ENCODE data around the gene CD69. TPM values are rescaled to one million over a fixed set of nuclear protein-coding genes. Genes with fewer than 3 reads are reported as not detected.

The CD69 gene
- total RNA-seq, 2 experiments from 2014 or later: 631 to 659 TPM

GRCh38 chr12:9793779-9794395 is 33.2 kb upstream of the CD69 start:
- no peak overlapping the region for H3K27ac ChIP-seq (ENCODE audit: low read depth in 1 of 2, low read length in 2 of 2)
- H3K9me3 ChIP-seq (ENCODE audit: control insufficient read depth in 1 of 2, insufficient read depth in 1 of 2, low read length in 2 of 2): no peaks in the 10 kb centered on the region
- H3K27me3 Mint-ChIP-seq: no peaks in the 10 kb centered on the region
- POLR2A ChIA-PET: interaction anchor here (1.1 to 7.3 kb wide), 5 partner anchors 21 to 147 kb away, joined by 3 to 253 read pairs (median 7); partner anchors contain the start of gene CD69
- H3K36me3 Mint-ChIP-seq (ENCODE audit: low read depth): no peaks in the 10 kb centered on the region
- H3K4me1 ChIP-seq (ENCODE audit: insufficient read depth, low read length): peaks cover 19% of the 10 kb centered on the region
- DNase-seq (peak in 3 of 14 experiments; percentile 40 to 68 (median 51)), ATAC-seq (ENCODE audit: poor library complexity) (peak; percentile 22)
- H3K4me3 Mint-ChIP-seq: peak overlapping the region; percentile 65
- no peaks in the 10 kb centered on the region for H3K27me3 ChIP-seq (ENCODE audit: control insufficient read depth in 1 of 2, insufficient read depth in 2 of 2, low read length in 2 of 2)
- CTCF ChIA-PET: interaction anchor here (1.2 to 10.4 kb wide), 2 partner anchors 20 to 40 kb away, joined by 4 to 185 read pairs; no protein-coding TSS in a partner anchor
- H3K4me3 ChIP-seq (ENCODE audit: low read length): no peak overlapping the region
- H3K4me1 Mint-ChIP-seq (ENCODE audit: low read depth): peaks cover 58% of the 10 kb centered on the region
- TF ChIP-seq CTCF (IDR thresholded peaks at IDR 0.05): no peak
- H3K9me3 Mint-ChIP-seq: no peaks in the 10 kb centered on the region
- intact Hi-C loops (cut with DNase I, micrococcal nuclease): loop anchor here in 1 of 2 experiments (2.0 kb wide), 1 partner anchor 15 kb away; no protein-coding TSS in a partner anchor
- no peaks in the 10 kb centered on the region for H3K36me3 ChIP-seq (ENCODE audit: insufficient read depth, low read length)
- H3K27ac Mint-ChIP-seq: peak overlapping the region; percentile 38

- ATAC-seq (ENCODE audit: poor library complexity): no peak
- H3K27me3 Mint-ChIP-seq: no peaks in the 10 kb centered on the region
- Histone ChIP-seq H3K4me1 (ENCODE audit: insufficient read depth, low read length) (peaks cover 18% of the 10 kb centered on the region), H3K9me3 (ENCODE audit: control insufficient read depth in 1 of 2, insufficient read depth in 1 of 2, low read length in 2 of 2) (no peaks in the 10 kb centered on the region), H3K27ac (ENCODE audit: low read depth in 1 of 2, low read length in 2 of 2) (no peak overlapping the region), H3K27me3 (ENCODE audit: control insufficient read depth in 1 of 2, insufficient read depth in 2 of 2, low read length in 2 of 2) (no peaks in the 10 kb centered on the region), H3K4me3 (ENCODE audit: low read length) (no peak overlapping the region), H3K36me3 (ENCODE audit: insufficient read depth, low read length) (no peaks in the 10 kb centered on the region)
- H3K9me3 Mint-ChIP-seq: no peaks in the 10 kb centered on the region
- H3K4me3 Mint-ChIP-seq: no peak overlapping the region
- POLR2A ChIA-PET: interaction anchor here (0.9 to 1.7 kb wide), 3 partner anchors 32 to 46 kb away, joined by 4 to 8 read pairs (median 4); partner anchors contain the start of gene CD69
- DNase-seq: no peak
- H3K27ac Mint-ChIP-seq: no peak overlapping the region
- CTCF ChIA-PET: interaction anchor here (1.0 to 1.7 kb wide), 2 partner anchors 21 to 42 kb away, joined by 3 to 8 read pairs; no protein-coding TSS in a partner anchor
- no peaks in the 10 kb centered on the region for H3K36me3 Mint-ChIP-seq (ENCODE audit: low read depth)
- intact Hi-C loops (cut with DNase I, micrococcal nuclease): loop anchor here in 1 of 2 experiments (2.0 kb wide), 1 partner anchor 14 kb away; no protein-coding TSS in a partner anchor
- no peak for TF ChIP-seq CTCF (IDR thresholded peaks at IDR 0.05)
- H3K4me1 Mint-ChIP-seq (ENCODE audit: low read depth): peaks cover 56% of the 10 kb centered on the region
Measured at GRCh38 chr12:9792961-9793617, 32.4 kb upstream of the CD69 start.

- intact Hi-C loops (cut with DNase I, micrococcal nuclease): loop anchor here in 1 of 2 experiments (2.0 kb wide), 1 partner anchor 14 kb away; no protein-coding TSS in a partner anchor
- Mint-ChIP-seq H3K27ac (no peak overlapping the region), H3K27me3 (no peaks in the 10 kb centered on the region), H3K4me3 (no peak overlapping the region), H3K9me3 (no peaks in the 10 kb centered on the region), H3K36me3 (ENCODE audit: low read depth) (no peaks in the 10 kb centered on the region), H3K4me1 (ENCODE audit: low read depth) (peaks cover 50% of the 10 kb centered on the region)
- ChIA-PET CTCF (interaction anchor here (1.0 to 1.7 kb wide), 2 partner anchors 22 to 42 kb away, joined by 3 to 8 read pairs; no protein-coding TSS in a partner anchor), POLR2A (interaction anchor here (0.9 to 1.7 kb wide), 3 partner anchors 31 to 45 kb away, joined by 4 to 8 read pairs (median 4); partner anchors contain the start of gene CD69)
- Histone ChIP-seq H3K4me1 (ENCODE audit: insufficient read depth, low read length) (peaks cover 15% of the 10 kb centered on the region), H3K27ac (ENCODE audit: low read depth in 1 of 2, low read length in 2 of 2) (no peak overlapping the region), H3K9me3 (ENCODE audit: control insufficient read depth in 1 of 2, insufficient read depth in 1 of 2, low read length in 2 of 2) (no peaks in the 10 kb centered on the region), H3K36me3 (ENCODE audit: insufficient read depth, low read length) (no peaks in the 10 kb centered on the region), H3K27me3 (ENCODE audit: control insufficient read depth in 1 of 2, insufficient read depth in 2 of 2, low read length in 2 of 2) (no peaks in the 10 kb centered on the region), H3K4me3 (ENCODE audit: low read length) (no peak overlapping the region)
- no peak for DNase-seq
- TF ChIP-seq CTCF (IDR thresholded peaks at IDR 0.05): no peak
- no peak for ATAC-seq (ENCODE audit: poor library complexity)
Measured at GRCh38 chr12:9792185-9792900, 31.6 kb upstream of the CD69 start.

All from CD4-positive, alpha-beta T cell (primary cell).